SJCRH30 (cell line): Measurements from ENCODE around the gene CFAP251. TPM values are rescaled to one million over a fixed set of nuclear protein-coding genes. Genes with fewer than 3 reads are reported as not detected.
"Not testable (repeated sequence)": the region's sequence is repeated elsewhere in the genome, so short reads cannot be mapped to it uniquely, and the experiment has no call there.

Source experiments
- DNase-seq, 2 experiments: peaks; one replicate each; pipeline ENCODE4 v3.0.0-alpha.2; 2015 to 2020
- H3K27ac ChIP-seq: fragments of 250-450 bp; sonication (Bioruptor Pico); 2 replicates; pipeline ENCODE4 v1.5.1; 2020; ENCODE audit warnings: mild to moderate bottlenecking, moderate library complexity
- H3K27me3 ChIP-seq: fragments of 250-450 bp; sonication (Bioruptor Pico); 2 replicates; pipeline ENCODE4 v1.5.1; 2020; ENCODE audit warnings: mild to moderate bottlenecking, moderate library complexity
- H3K36me3 ChIP-seq: fragments of 250-450 bp; sonication (Bioruptor Pico); 2 replicates; pipeline ENCODE4 v1.5.1; 2020; ENCODE audit warnings: mild to moderate bottlenecking, moderate library complexity
- H3K4me1 ChIP-seq: fragments of 250-450 bp; sonication (Bioruptor Pico); 2 replicates; pipeline ENCODE4 v1.5.1; 2020; ENCODE audit warnings: mild to moderate bottlenecking, moderate library complexity
- H3K4me3 ChIP-seq: fragments of 250-450 bp; sonication (Bioruptor Pico); 2 replicates; pipeline ENCODE4 v1.5.1; 2020; ENCODE audit warnings: mild to moderate bottlenecking, moderate library complexity
- H3K9me3 ChIP-seq: fragments of 250-450 bp; sonication (Bioruptor Pico); replicated peaks from 2 replicates; pipeline ENCODE4 v1.5.1; 2020; ENCODE audit warnings: mild to moderate bottlenecking, moderate library complexity
- total RNA-seq: library from RNA; depleted of rRNA; stranded (reverse); fragments of >200 nt; shearing (Covaris generic); gene quantifications from 2 replicates; pipeline ENCODE4 v1.2.3, GENCODE V29; 2014

The CFAP251 gene
- total RNA-seq, 1 experiment from 2014 or later = 0.45 TPM

- no peak for DNase-seq
- no peak overlapping the region for H3K4me3 ChIP-seq
- no peaks in the 10 kb centered on the region for H3K4me1 ChIP-seq
- H3K27me3 ChIP-seq = no peaks in the 10 kb centered on the region
- H3K27ac ChIP-seq = no peak overlapping the region
- H3K36me3 ChIP-seq = no peaks in the 10 kb centered on the region
- no peaks in the 10 kb centered on the region for H3K9me3 ChIP-seq
Observed at GRCh38 chr12:121968876-121969275, 50.5 kb downstream of the CFAP251 start.

GRCh38 chr12:121969726-121970125, 51.3 kb downstream of the CFAP251 start:
- Histone ChIP-seq H3K27ac (no peak overlapping the region), H3K9me3 (no peaks in the 10 kb centered on the region), H3K4me3 (no peak overlapping the region)

GRCh38 chr12:121970581-121971300, 52.3 kb downstream of the CFAP251 start:
- H3K4me1 ChIP-seq = no peaks in the 10 kb centered on the region
- no peaks in the 10 kb centered on the region for H3K36me3 ChIP-seq
- DNase-seq = no peak
- no peak overlapping the region for H3K4me3 ChIP-seq
- H3K27ac ChIP-seq = no peak overlapping the region
- 0 out of 2 replicates have a peak, but pooled peaks cover 3% of the 10 kb centered on the region for H3K27me3 ChIP-seq
- H3K9me3 ChIP-seq = no peaks in the 10 kb centered on the region

More at GRCh38 chr12:121969726-121970125, 51.3 kb downstream of the CFAP251 start:
- no peak for DNase-seq
- Histone ChIP-seq H3K36me3 (no peaks in the 10 kb centered on the region), H3K27me3 (no peaks in the 10 kb centered on the region), H3K4me1 (no peaks in the 10 kb centered on the region)

GRCh38 chr12:121974026-121974985, 55.9 kb downstream of the CFAP251 start:
- Histone ChIP-seq H3K9me3 (no peaks in the 10 kb centered on the region), H3K4me1 (no peaks in the 10 kb centered on the region), H3K27me3 (0 out of 2 replicates have a peak, but pooled peaks cover 3% of the 10 kb centered on the region), H3K4me3 (no peak overlapping the region), H3K36me3 (no peaks in the 10 kb centered on the region), H3K27ac (no peak overlapping the region)
- DNase-seq = peak in 1 of 2 experiments; percentile 28

- DNase-seq = no peak
- Histone ChIP-seq H3K4me3 (no peak overlapping the region), H3K4me1 (no peaks in the 10 kb centered on the region)
Observed at GRCh38 chr12:121975021-121975420, 56.6 kb downstream of the CFAP251 start.

GRCh38 chr12:121976950-121977349, 58.6 kb downstream of the CFAP251 start:
- H3K4me1 ChIP-seq = no peaks in the 10 kb centered on the region
- no peak overlapping the region for H3K4me3 ChIP-seq
- no peaks in the 10 kb centered on the region for H3K36me3 ChIP-seq
- 0 out of 2 replicates have a peak, but pooled peaks cover 3% of the 10 kb centered on the region for H3K27me3 ChIP-seq
- no peak overlapping the region for H3K27ac ChIP-seq
- H3K9me3 ChIP-seq = no peaks in the 10 kb centered on the region
- DNase-seq = no peak

More at GRCh38 chr12:121975021-121975420, 56.6 kb downstream of the CFAP251 start:
- Histone ChIP-seq H3K36me3 (no peaks in the 10 kb centered on the region), H3K9me3 (no peaks in the 10 kb centered on the region), H3K27me3 (0 out of 2 replicates have a peak, but pooled peaks cover 3% of the 10 kb centered on the region), H3K27ac (no peak overlapping the region)

- Histone ChIP-seq H3K4me1 (peaks cover 4% of the 10 kb centered on the region; the same call in 1 of the 2 replicates), H3K27ac (no peak overlapping the region), H3K9me3 (no peaks in the 10 kb centered on the region), H3K4me3 (no peak overlapping the region), H3K27me3 (0 out of 2 replicates have a peak, but pooled peaks cover 3% of the 10 kb centered on the region), H3K36me3 (no peaks in the 10 kb centered on the region)
- peak in 1 of 2 experiments; percentile 15 for DNase-seq
Observed at GRCh38 chr12:121980191-121980891, 61.9 kb downstream of the CFAP251 start.

- Histone ChIP-seq H3K9me3 (no peaks in the 10 kb centered on the region), H3K27me3 (no peaks in the 10 kb centered on the region), H3K36me3 (no peaks in the 10 kb centered on the region), H3K4me3 (no peak overlapping the region), H3K4me1 (peaks cover 4% of the 10 kb centered on the region; the same call in 1 of the 2 replicates), H3K27ac (no peak overlapping the region)
- DNase-seq = no peak
Observed at GRCh38 chr12:121980892-121981272, 62.5 kb downstream of the CFAP251 start.

GRCh38 chr12:121981456-121981855, 63.1 kb downstream of the CFAP251 start:
- peaks cover 4% of the 10 kb centered on the region; the same call in 1 of the 2 replicates for H3K4me1 ChIP-seq
- H3K9me3 ChIP-seq = no peaks in the 10 kb centered on the region
- H3K4me3 ChIP-seq = no peak overlapping the region
- H3K27me3 ChIP-seq = no peaks in the 10 kb centered on the region
- H3K27ac ChIP-seq = no peak overlapping the region
- DNase-seq = no peak
- H3K36me3 ChIP-seq = no peaks in the 10 kb centered on the region

- Histone ChIP-seq H3K36me3 (no peaks in the 10 kb centered on the region), H3K27me3 (no peaks in the 10 kb centered on the region), H3K4me1 (peaks cover 4% of the 10 kb centered on the region; the same call in 1 of the 2 replicates), H3K27ac (no peak overlapping the region), H3K9me3 (no peaks in the 10 kb centered on the region), H3K4me3 (no peak overlapping the region)
- no peak for DNase-seq
Observed at GRCh38 chr12:121982950-121983349, 64.6 kb downstream of the CFAP251 start.

GRCh38 chr12:121983536-121984210, 65.3 kb downstream of the CFAP251 start:
- H3K27me3 ChIP-seq = no peaks in the 10 kb centered on the region

GRCh38 chr12:121986489-121987245, 68.3 kb downstream of the CFAP251 start:
- no peak overlapping the region for H3K4me3 ChIP-seq
- no peaks in the 10 kb centered on the region for H3K36me3 ChIP-seq
- no peaks in the 10 kb centered on the region for H3K27me3 ChIP-seq
- peaks cover 15% of the 10 kb centered on the region for H3K4me1 ChIP-seq
- no peaks in the 10 kb centered on the region for H3K9me3 ChIP-seq
- peak; percentile 54 to 58 for DNase-seq
- no peak overlapping the region for H3K27ac ChIP-seq

More at GRCh38 chr12:121983536-121984210, 65.3 kb downstream of the CFAP251 start:
- no peaks in the 10 kb centered on the region for H3K9me3 ChIP-seq
- DNase-seq = peak in 1 of 2 experiments; percentile 41
- H3K4me3 ChIP-seq = 0 out of 2 replicates have a peak overlapping the region, but pooled peaks have one; percentile 9
- peaks cover 4% of the 10 kb centered on the region; the same call in 1 of the 2 replicates for H3K4me1 ChIP-seq
- no peak overlapping the region for H3K27ac ChIP-seq
- H3K36me3 ChIP-seq = no peaks in the 10 kb centered on the region

GRCh38 chr12:121988519-121988918, 70.1 kb downstream of the CFAP251 start:
- not testable (repeated sequence) for H3K27ac ChIP-seq, DNase-seq, H3K9me3 ChIP-seq, H3K36me3 ChIP-seq, H3K4me3 ChIP-seq, H3K27me3 ChIP-seq
- peaks cover 15% of the 10 kb centered on the region for H3K4me1 ChIP-seq
